Esophagus muscularis mucosa (tissue), 4 donors: Measurements from ENCODE around the gene DPF3. TPM values are rescaled to one million over a fixed set of nuclear protein-coding genes. Genes with fewer than 3 reads are reported as not detected.

Experiments used
- DNase-seq: peaks from one replicate; pipeline ENCODE4 v3.0.0-alpha.2; 2017; ENCODE audit errors: extremely low spot score
- H3K27ac ChIP-seq, 4 donors: fragments of 200-600 bp; sonication (generic); replicated peaks in 1 of 4; 1 replicate in 3 of 4; 2 replicates in 1 of 4; pipeline ENCODE4 v1.5.1; 2016 to 2019; ENCODE audit warnings: mild to moderate bottlenecking in 1 of 4
- H3K27me3 ChIP-seq, 4 donors: fragments of 200-600 bp; sonication (generic); one replicate each; pipeline versions ENCODE4 v1.5.1 to v1.6.0; 2016 to 2019
- H3K36me3 ChIP-seq, 4 donors: fragments of 200-600 bp; sonication (generic); one replicate each; pipeline ENCODE4 v1.5.1; 2016 to 2019
- H3K4me1 ChIP-seq, 4 donors: fragments of 200-600 bp; sonication (generic); one replicate each; pipeline ENCODE4 v1.5.1; 2016 to 2019
- H3K4me3 ChIP-seq, 4 donors: fragments of 200-600 bp; sonication (generic); 1 replicate in 2 of 4; 2 replicates in 2 of 4; pipeline ENCODE4 v1.5.1; 2016 to 2019; ENCODE audit warnings: mild to moderate bottlenecking in 4 of 4, moderate library complexity in 1 of 4
- H3K9me3 ChIP-seq, 4 donors: fragments of 200-600 bp; sonication (generic); 1 replicate in 3 of 4; 2 replicates in 1 of 4; pipeline ENCODE4 v1.5.1; 2016 to 2019
- EP300 ChIP-seq: sonication (generic); formaldehyde crosslinking; IDR thresholded peaks from one replicate; pipeline ENCODE4 v1.6.1; 2017; ENCODE audit warnings: antibody characterized with exemption
- POLR2A ChIP-seq: fragments of 450-650 bp; IDR thresholded peaks from one replicate; pipeline ENCODE4 v1.6.1; 2017; ENCODE audit warnings: antibody characterized with exemption, moderate library complexity, mild to moderate bottlenecking, low read depth
- POLR2AphosphoS5 ChIP-seq, 2 donors: sonication (generic); formaldehyde crosslinking; IDR thresholded peaks; one replicate each; pipeline ENCODE4 v1.6.1; 2017; ENCODE audit warnings: antibody characterized with exemption in 2 of 2
- WGBS: methylation state at CpG from one replicate; pipeline ENCODE4 v1.1.5; 2018; 5-methylcytosine and 5-hydroxymethylcytosine counted together
- intact Hi-C: fragments of 100-400 bp; cut with DNase I; formaldehyde crosslinking; loops from one replicate; pipeline ENCODE4 v1.15.1; 2023
- total RNA-seq, 4 donors: library from RNA; depleted of rRNA; stranded (reverse); fragments of >200 nt; gene quantifications; one replicate each; pipeline versions ENCODE4 v1.1.0 to v1.2.1, GENCODE V29; 2016
- TF ChIP-seq, protein P1 (sequence below), 3 experiments: fragments of 200-600 bp in 2 of 3; fragments of 450-650 bp in 1 of 3; sonication (generic) in 2 of 3; IDR thresholded peaks; one replicate each; pipeline ENCODE4 v1.5.1; 2017 to 2019; ENCODE audit warnings: antibody characterized with exemption in 3 of 3, mild to moderate bottlenecking in 2 of 3, moderate library complexity in 1 of 3

DPF3 gene
- total RNA-seq, 4 donors from 2014 or later, result 0.78 to 2.5 (median 1.7) TPM

DNA sequence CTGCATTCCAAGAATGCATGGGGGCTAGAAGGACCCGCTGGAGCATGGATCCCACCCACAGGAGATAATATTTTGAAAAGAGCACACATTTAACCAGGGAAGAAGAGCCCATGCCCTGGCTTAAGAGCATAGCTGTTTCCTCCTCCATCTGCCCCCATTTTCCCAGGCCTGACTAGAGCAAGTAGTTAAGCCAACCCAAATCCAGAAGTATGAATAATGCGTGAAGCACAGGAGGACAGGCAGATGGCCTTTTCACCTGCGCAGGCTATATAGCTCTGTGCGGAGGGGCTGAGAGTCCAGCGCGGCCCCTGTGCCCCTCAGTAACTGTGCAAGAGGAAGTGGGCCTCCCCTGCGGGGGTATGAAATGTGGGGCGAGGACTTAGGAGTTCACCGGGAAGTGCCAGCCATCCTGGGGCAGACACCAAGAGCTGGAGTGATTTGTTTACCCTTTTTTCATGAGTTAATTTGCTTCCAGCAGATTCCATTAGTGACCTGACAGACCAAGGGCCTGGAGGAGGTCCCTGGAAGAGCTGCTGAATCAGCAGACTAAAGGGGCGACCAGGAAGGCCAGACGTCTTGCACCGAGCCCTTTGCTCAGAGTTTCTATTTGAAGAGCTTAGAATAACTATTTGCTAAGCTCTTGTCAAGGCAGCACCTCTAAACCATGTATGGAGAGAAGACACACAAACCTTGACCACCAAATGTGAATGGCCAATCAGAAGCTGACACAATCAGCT, 37.2 kb downstream of the DPF3 start:
- intact Hi-C loops, result no loop called here
- Histone ChIP-seq H3K27ac (no peak overlapping the region), H3K36me3 (no peaks in the 10 kb centered on the region), H3K27me3 (no peaks in the 10 kb centered on the region), H3K9me3 (no peaks in the 10 kb centered on the region), H3K4me3 (no peak overlapping the region), H3K4me1 (peaks cover 0 to 6% (median 2%) of the 10 kb centered on the region in 4 donors)
- TF ChIP-seq EP300, result no peak
- TF ChIP-seq POLR2AphosphoS5 (IDR thresholded peaks at IDR 0.05), result no peak
- no peak for TF ChIP-seq POLR2A
- TF ChIP-seq, protein P1, sequence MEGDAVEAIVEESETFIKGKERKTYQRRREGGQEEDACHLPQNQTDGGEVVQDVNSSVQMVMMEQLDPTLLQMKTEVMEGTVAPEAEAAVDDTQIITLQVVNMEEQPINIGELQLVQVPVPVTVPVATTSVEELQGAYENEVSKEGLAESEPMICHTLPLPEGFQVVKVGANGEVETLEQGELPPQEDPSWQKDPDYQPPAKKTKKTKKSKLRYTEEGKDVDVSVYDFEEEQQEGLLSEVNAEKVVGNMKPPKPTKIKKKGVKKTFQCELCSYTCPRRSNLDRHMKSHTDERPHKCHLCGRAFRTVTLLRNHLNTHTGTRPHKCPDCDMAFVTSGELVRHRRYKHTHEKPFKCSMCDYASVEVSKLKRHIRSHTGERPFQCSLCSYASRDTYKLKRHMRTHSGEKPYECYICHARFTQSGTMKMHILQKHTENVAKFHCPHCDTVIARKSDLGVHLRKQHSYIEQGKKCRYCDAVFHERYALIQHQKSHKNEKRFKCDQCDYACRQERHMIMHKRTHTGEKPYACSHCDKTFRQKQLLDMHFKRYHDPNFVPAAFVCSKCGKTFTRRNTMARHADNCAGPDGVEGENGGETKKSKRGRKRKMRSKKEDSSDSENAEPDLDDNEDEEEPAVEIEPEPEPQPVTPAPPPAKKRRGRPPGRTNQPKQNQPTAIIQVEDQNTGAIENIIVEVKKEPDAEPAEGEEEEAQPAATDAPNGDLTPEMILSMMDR (IDR thresholded peaks at IDR 0.05), result no peak
- 73% methylated on average over 12 of the region's 12 CpGs for WGBS
- DNase-seq, result no peak

DNA sequence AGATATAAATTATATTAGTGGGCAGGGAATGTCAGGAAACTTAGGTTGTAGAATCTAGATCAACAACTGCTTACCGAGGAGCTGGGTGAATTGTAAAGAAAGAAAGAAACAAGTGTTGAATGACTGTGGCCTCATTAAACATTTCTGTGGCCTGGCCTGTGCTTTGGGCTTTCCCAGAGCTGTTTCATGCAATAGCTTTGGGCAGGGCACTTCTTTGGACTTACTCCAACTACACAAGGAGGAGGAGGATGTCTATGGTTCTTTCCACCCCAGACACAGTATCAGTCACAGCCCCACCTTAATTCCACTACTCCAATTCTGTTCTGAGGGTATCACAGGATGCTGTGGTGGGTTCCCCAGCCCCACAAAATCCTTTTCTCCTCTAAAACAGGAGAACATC, 38.0 kb downstream of the DPF3 start:
- intact Hi-C loops, result no loop called here

DNA sequence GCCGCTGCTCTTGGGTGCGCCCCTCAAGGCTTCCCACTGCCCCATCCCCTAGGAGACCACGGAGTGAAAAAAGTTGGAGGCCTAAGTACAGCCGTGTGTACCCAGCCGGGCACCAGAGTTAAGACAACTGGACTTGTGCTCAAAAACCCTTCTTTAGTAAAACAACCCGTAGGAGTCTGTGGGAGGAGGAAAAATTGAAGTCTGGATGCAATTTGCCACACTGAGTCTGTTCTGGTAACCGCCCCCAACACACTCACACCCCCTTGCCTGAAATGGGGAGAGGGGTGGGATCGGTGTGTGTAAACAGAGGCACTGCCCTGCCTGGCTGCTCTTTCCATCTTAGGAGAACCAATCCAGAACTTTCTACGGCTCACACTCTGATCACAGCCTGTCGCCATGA, 41.7 kb downstream of the DPF3 start:
- no peaks in the 10 kb centered on the region for H3K36me3 ChIP-seq
- H3K27me3 ChIP-seq, result no peaks in the 10 kb centered on the region
- TF ChIP-seq POLR2AphosphoS5 (IDR thresholded peaks at IDR 0.05) (no peak), POLR2A (no peak), EP300 (no peak)
- TF ChIP-seq, protein P1 (IDR thresholded peaks at IDR 0.05), result no peak
- H3K4me1 ChIP-seq, result peaks cover 0 to 15% (median 2%) of the 10 kb centered on the region in 4 donors
- H3K9me3 ChIP-seq, result no peaks in the 10 kb centered on the region
- intact Hi-C loops, result no loop called here
- DNase-seq, result no peak
- 85% methylated on average over 9 of the region's 10 CpGs for WGBS
- H3K27ac ChIP-seq, result no peak overlapping the region
- H3K4me3 ChIP-seq, result no peak overlapping the region

More for the DNA sequence above, 38.0 kb downstream of the DPF3 start:
- TF ChIP-seq, protein P1 (IDR thresholded peaks at IDR 0.05), result no peak
- TF ChIP-seq POLR2AphosphoS5 (IDR thresholded peaks at IDR 0.05), result no peak
- TF ChIP-seq POLR2A, result no peak
- no peak for TF ChIP-seq EP300
- Histone ChIP-seq H3K36me3 (no peaks in the 10 kb centered on the region), H3K27me3 (no peaks in the 10 kb centered on the region), H3K4me3 (no peak overlapping the region), H3K27ac (no peak overlapping the region), H3K9me3 (no peaks in the 10 kb centered on the region), H3K4me1 (peaks cover 0 to 6% (median 2%) of the 10 kb centered on the region in 4 donors)
- WGBS, result 62% methylated on average over 1 of the region's 1 CpG
- no peak for DNase-seq

DNA sequence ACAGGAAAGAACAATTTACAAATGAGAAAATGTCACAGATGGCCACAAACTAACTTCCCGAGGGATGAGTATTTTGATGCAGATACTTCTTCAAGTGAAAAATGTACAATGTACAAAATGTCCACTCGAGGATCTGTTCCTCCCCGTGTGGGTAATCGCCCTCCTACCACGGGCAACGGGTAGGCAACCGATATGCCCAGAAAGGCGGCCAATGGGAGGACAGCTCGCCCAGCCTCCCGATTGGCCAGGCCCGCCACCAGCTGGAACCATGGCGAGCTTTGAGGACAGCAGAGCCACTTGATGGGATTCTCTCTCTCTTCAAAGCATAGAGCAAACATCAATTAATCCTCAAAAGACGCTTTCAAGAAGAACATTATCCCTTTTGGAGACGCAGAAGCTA, 42.3 kb downstream of the DPF3 start:
- H3K4me1 ChIP-seq, result peaks cover 0 to 15% (median 2%) of the 10 kb centered on the region in 4 donors
- no peak overlapping the region for H3K27ac ChIP-seq
- no peak for DNase-seq
- no peaks in the 10 kb centered on the region for H3K36me3 ChIP-seq
- H3K9me3 ChIP-seq, result no peaks in the 10 kb centered on the region
- no peaks in the 10 kb centered on the region for H3K27me3 ChIP-seq
- WGBS, result 88% methylated on average over 14 of the region's 14 CpGs
- no peak overlapping the region for H3K4me3 ChIP-seq
- intact Hi-C loops, result no loop called here
- TF ChIP-seq POLR2AphosphoS5 (IDR thresholded peaks at IDR 0.05) (no peak), POLR2A (no peak), EP300 (no peak)
- TF ChIP-seq, protein P1 (IDR thresholded peaks at IDR 0.05), result no peak
